Measurements from ENCODE around the gene CPEB3. TPM values are rescaled to one million over a fixed set of nuclear protein-coding genes. Genes with fewer than 3 reads are reported as not detected.

Gene CPEB3
- total RNA-seq, 1 donor from 2014 or later: 2.2 TPM

DNA sequence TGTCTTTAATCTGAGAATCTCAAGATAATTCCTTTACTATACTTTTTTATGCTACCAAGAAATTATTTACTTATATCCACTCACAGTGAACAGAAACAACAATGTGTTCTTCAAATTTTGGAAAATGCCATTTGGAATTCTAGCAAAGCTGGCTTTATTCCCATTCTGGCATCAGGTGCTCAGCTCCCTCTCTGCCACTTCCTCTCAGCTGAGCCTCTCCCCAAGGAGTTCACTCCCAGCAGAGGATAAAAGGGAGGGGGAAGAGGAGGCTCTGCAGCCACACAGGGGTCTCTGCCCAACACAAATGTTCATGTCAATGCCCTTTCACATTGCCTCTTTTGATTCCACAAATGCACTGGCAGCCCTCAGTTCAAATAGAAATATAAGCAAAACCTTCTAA is 116.9 kb downstream of the CPEB3 start:
- Histone ChIP-seq H3F3A (ENCODE audit: low read depth) (no peaks in the 10 kb centered on the region), H3K4me3 (no peak overlapping the region), H3K4me2 (no peak overlapping the region), H3K27ac (no peak overlapping the region), H3K4me1 (no peaks in the 10 kb centered on the region), H3K36me3 (no peaks in the 10 kb centered on the region), H3K79me2 (ENCODE audit: low read depth) (no peaks in the 10 kb centered on the region), H3K9ac (no peak overlapping the region), H2AFZ (replicated peaks) (no peak overlapping the region), H4K20me1 (ENCODE audit: low read depth) (no peaks in the 10 kb centered on the region), H3K9me3 (ENCODE audit: low read depth) (no peaks in the 10 kb centered on the region), H3K27me3 (no peaks in the 10 kb centered on the region)
- H3K36me3 Mint-ChIP-seq: no peaks in the 10 kb centered on the region
- H3K4me1 Mint-ChIP-seq: no peaks in the 10 kb centered on the region
- DNase-seq (ENCODE audit: low spot score): peak; percentile 17
- H3K9me3 Mint-ChIP-seq: no peaks in the 10 kb centered on the region
- H3K27ac Mint-ChIP-seq: no peak overlapping the region
- H3K4me3 Mint-ChIP-seq: no peak overlapping the region
- no peak for TF ChIP-seq EZH2phosphoT487 (IDR thresholded peaks at IDR 0.05)
- TF ChIP-seq, protein P1, sequence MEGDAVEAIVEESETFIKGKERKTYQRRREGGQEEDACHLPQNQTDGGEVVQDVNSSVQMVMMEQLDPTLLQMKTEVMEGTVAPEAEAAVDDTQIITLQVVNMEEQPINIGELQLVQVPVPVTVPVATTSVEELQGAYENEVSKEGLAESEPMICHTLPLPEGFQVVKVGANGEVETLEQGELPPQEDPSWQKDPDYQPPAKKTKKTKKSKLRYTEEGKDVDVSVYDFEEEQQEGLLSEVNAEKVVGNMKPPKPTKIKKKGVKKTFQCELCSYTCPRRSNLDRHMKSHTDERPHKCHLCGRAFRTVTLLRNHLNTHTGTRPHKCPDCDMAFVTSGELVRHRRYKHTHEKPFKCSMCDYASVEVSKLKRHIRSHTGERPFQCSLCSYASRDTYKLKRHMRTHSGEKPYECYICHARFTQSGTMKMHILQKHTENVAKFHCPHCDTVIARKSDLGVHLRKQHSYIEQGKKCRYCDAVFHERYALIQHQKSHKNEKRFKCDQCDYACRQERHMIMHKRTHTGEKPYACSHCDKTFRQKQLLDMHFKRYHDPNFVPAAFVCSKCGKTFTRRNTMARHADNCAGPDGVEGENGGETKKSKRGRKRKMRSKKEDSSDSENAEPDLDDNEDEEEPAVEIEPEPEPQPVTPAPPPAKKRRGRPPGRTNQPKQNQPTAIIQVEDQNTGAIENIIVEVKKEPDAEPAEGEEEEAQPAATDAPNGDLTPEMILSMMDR (IDR thresholded peaks at IDR 0.05): no peak
- no peak for TF ChIP-seq EZH2 (IDR thresholded peaks at IDR 0.05)
- no peaks in the 10 kb centered on the region for H3K27me3 Mint-ChIP-seq (ENCODE audit: insufficient read depth, low read depth)

DNA sequence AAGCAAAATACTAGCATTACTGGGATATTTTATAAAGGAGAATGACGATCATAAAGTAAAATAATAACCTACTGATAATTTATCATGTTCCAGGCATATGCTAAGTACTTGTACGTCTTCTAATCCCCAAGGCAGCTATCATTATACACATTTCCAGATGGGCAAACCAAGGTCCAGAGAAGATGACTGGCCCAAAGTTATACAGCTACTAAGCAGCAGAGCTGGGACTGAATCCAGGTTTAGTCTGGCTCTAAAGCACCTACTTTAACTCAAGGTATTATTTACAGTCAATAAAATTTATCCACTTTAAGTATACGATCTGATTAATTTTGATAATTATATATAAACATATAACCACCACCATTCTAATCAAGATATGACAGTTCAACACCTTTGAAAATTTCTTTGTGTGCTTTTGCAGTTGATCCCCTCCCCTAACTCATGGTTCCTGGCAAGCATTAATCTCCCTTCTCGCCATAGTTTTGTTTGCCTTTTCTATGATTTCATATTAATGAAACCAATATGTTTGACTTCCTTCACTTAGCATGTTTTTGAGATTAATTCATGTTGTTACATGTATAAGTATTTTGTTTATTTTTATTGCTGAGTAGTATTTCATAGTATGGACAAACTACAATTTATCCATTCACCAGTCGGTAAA is 126.7 kb downstream of the CPEB3 start:
- Mint-ChIP-seq H3K9me3 (peaks cover 10% of the 10 kb centered on the region), H3K36me3 (peaks cover 4% of the 10 kb centered on the region), H3K4me1 (no peaks in the 10 kb centered on the region), H3K4me3 (no peak overlapping the region), H3K27ac (no peak overlapping the region), H3K27me3 (ENCODE audit: insufficient read depth, low read depth) (peaks cover 2% of the 10 kb centered on the region)
- H3K4me1 ChIP-seq: no peaks in the 10 kb centered on the region
- no peaks in the 10 kb centered on the region for H3K27me3 ChIP-seq
- H3K4me3 ChIP-seq: no peak overlapping the region
- H3K36me3 ChIP-seq: no peaks in the 10 kb centered on the region
- TF ChIP-seq EZH2 (IDR thresholded peaks at IDR 0.05): no peak
- no peak for TF ChIP-seq EZH2phosphoT487 (IDR thresholded peaks at IDR 0.05)
- TF ChIP-seq, protein P1 (IDR thresholded peaks at IDR 0.05): no peak
- H3K4me2 ChIP-seq: no peak overlapping the region
- no peak overlapping the region for H3K27ac ChIP-seq
- no peaks in the 10 kb centered on the region for H3K9me3 ChIP-seq (ENCODE audit: low read depth)
- H3K79me2 ChIP-seq (ENCODE audit: low read depth): no peaks in the 10 kb centered on the region
- H3F3A ChIP-seq (ENCODE audit: low read depth): no peaks in the 10 kb centered on the region
- no peaks in the 10 kb centered on the region for H4K20me1 ChIP-seq (ENCODE audit: low read depth)
- no peak for DNase-seq (ENCODE audit: low spot score)
- no peak overlapping the region for H3K9ac ChIP-seq
- no peak overlapping the region for H2AFZ ChIP-seq (replicated peaks)

DNA sequence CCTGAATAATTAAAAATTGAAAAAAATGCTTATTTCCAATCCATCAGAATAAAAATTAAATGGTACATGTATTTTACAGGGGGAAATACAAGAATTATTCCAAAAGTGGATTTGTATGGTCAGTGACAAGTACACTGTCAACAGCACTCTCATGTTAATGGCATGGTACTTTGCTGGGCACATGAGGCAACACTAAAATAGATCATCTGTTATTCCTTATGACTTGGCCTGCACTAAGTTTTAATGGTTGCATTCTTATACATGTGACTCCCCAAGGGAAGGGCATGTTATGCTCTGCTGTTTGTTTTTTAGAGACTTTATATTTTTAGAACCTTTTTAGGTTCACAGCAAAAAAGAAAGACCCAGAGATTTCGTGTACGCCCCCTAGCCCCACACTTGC is 128.3 kb downstream of the CPEB3 start:
- H3K79me2 ChIP-seq (ENCODE audit: low read depth): no peaks in the 10 kb centered on the region
- H3K9ac ChIP-seq: no peak overlapping the region
- no peak for TF ChIP-seq EZH2 (IDR thresholded peaks at IDR 0.05)
- TF ChIP-seq EZH2phosphoT487 (IDR thresholded peaks at IDR 0.05): no peak
- TF ChIP-seq, protein P1 (IDR thresholded peaks at IDR 0.05): no peak
- H3K4me1 ChIP-seq: no peaks in the 10 kb centered on the region
- no peak overlapping the region for H3K4me3 ChIP-seq
- H2AFZ ChIP-seq (replicated peaks): no peak overlapping the region
- Mint-ChIP-seq H3K9me3 (peaks cover 10% of the 10 kb centered on the region), H3K4me3 (no peak overlapping the region), H3K27me3 (ENCODE audit: insufficient read depth, low read depth) (peaks cover 2% of the 10 kb centered on the region), H3K27ac (no peak overlapping the region), H3K4me1 (no peaks in the 10 kb centered on the region), H3K36me3 (peaks cover 4% of the 10 kb centered on the region)
- H3K36me3 ChIP-seq: no peaks in the 10 kb centered on the region
- DNase-seq (ENCODE audit: low spot score): no peak
- H3K27me3 ChIP-seq: no peaks in the 10 kb centered on the region
- no peaks in the 10 kb centered on the region for H3F3A ChIP-seq (ENCODE audit: low read depth)
- no peak overlapping the region for H3K27ac ChIP-seq
- H3K9me3 ChIP-seq (ENCODE audit: low read depth): no peaks in the 10 kb centered on the region
- no peaks in the 10 kb centered on the region for H4K20me1 ChIP-seq (ENCODE audit: low read depth)
- no peak overlapping the region for H3K4me2 ChIP-seq

Measured in neural progenitor cell (in vitro differentiated cells).